HG02763 (cell line): ENCODE results near the gene RTF1.

ENCODE experiments used
- ATAC-seq: cut with Tn5 transposase; IDR thresholded peaks from one replicate; pipeline ENCODE4 v1.9.1; 2021; ENCODE audit warnings: mild to moderate bottlenecking, moderate library complexity; ENCODE audit not compliant: unreplicated experiment

The RTF1 gene

DNA sequence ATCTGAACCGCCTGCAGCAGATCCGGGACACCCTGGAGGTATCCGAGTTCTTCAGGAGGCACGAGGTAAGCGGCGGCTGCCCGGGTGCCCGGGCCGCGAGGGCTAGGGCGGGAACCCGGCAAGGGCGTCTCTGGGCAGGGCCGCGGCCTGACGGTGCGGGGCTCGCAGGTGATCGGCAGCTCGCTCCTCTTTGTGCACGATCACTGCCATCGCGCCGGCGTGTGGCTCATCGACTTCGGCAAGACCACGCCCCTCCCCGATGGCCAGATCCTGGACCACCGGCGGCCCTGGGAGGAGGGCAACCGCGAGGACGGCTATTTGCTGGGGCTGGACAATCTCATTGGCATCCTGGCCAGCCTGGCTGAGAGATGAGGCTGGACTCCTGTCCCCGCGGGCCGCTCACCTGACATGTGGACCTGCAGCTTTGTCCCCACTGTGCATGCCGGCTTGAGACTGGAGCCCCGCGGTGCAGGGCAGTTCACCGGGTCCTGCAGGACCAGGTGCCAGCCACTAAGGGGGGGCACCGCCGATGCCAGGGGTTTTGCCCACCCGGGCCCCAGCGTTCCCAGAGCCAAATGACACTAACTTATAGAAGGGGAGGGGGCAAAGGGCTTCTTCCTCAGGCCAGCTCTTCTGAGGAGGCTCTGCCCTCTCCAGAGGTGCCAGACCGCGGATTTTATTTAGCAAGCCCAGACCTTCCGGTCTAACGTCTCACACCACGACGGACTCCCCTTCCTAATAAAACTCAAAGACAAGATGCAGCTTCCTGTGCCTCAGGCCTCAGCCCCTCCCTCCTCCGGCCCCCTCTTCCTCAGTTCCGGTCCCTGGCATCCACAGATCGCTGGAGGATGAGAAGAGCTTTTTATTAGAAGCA lies 86.1 kb downstream of the RTF1 start:
- no peak for ATAC-seq

GRCh38 chr15:41503669-41504010 lies 86.7 kb downstream of the RTF1 start:
- no peak for ATAC-seq

- no peak for ATAC-seq
These were observed 88.0 kb downstream of the RTF1 start for GRCh38 chr15:41504751-41505492.

- no peak for ATAC-seq
These were observed 88.9 kb downstream of the RTF1 start for GRCh38 chr15:41505776-41506175.

- no peak for ATAC-seq
These were observed 90.0 kb downstream of the RTF1 start for GRCh38 chr15:41506796-41507341.

GRCh38 chr15:41507820-41508290 lies 91.0 kb downstream of the RTF1 start:
- no peak for ATAC-seq

- no peak for ATAC-seq
These were observed 93.8 kb downstream of the RTF1 start for GRCh38 chr15:41510728-41511127.

GRCh38 chr15:41511331-41511898 lies 94.5 kb downstream of the RTF1 start:
- ATAC-seq: no peak

DNA sequence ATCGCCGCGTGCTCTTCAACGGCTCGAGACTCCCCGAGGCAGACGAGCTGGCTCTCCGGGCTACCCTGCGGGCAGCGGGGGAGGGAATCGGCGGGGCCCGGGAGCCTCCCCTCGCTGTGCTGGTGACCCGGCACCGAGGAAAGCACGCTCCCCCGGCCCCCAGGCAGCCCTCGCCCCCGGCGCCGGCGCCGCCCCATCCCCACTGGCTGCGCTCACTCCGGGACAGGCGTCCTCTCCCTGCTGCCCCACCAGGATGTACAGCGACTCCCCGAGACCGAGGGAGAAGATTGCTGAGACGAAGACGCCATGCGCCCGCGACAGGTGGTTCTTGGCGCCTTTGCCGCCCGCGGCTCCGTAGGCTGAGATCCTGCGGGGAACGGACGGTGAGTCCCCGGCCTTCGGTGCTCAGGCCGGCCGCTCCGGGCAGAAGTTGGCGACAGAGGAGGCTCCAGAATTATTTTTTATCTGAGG lies 95.0 kb downstream of the RTF1 start:
- ATAC-seq: no peak

DNA sequence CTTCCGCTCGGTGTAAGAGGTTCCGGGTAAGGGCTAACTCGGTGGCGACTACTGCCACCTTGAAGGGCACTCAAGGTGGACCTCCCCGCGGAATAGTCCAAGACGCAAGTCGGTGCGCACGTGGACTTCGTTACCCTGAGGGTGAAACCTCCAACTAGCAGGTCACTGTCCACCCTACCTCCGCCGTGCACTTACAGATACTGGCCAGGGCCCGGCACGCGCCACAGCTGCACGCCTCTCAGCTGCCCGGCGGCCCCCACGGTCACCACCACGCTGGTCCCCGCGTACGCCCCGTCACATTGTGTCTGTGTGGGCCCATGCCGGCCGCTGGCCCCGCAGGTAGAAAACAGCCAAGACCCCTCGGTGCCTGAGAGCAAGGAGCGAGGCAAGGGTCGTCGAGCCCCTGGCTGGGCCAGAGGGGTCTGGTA lies 95.6 kb downstream of the RTF1 start:
- no peak for ATAC-seq

DNA sequence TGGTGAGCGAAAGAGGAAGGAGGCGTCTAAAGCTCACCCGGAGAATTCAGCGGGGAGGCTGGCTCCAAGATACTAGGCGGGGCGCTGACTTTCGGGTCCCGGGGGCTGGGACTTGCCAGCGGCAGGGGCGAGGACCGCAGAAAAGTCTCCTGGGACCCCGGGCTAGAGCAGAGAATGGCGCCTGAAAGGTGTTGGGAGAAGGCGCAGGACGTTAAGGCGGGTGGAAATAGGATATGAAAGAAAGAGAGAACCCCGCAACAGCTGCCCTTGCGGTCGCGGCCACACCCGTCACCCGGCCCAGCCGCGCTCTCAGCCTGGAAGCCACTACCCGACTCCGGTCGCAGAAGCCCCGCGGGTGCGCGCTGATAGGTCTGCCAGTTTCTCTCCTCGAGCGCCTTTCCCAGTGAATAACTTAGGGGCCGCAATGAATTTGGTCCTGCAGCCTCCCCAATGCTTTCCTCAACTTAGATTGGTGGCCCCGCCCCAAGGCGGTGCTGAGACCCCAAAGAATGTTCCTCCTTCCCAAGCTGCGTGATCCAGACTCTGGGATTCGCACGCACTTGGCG lies 96.1 kb downstream of the RTF1 start:
- no peak for ATAC-seq

DNA sequence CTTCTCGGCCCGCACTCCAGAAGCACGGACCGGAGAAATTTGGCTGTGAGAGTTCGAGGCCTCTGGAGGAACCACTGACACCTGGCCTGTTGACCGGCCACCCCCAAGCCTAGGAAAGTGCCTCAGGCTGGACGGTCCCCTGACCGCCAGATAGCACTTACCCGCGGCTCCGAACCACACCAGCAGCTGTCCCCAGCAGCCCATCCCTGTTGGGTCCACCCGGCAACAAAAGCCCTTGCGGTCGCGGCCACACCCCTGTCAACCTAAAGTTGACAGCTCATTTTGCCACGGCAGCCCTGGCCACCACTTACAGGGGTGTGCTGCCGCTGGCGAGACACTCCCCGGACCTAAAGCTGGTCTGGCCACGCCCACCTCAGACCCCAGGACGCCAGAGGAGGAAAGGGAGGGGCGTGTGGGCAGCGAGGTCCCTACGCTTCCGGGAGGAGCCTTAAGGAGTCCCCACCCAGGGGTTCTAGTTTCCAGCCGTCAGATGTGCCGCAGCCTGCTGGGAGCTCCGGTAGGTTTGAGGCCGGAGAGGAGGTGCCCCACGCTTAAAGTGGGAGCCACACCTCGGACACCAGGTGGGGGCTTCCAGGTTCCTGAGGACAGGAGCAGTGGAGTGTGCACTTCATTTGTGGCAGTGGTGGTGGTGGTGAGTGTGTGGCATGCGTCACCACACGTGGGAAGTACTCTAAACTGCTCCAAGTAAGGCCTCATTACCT lies 96.8 kb downstream of the RTF1 start, which contains the start of gene LTK:
Gene LTK, minus strand, starts transcription at position 322 of the 722 bp plus-strand sequence. Its CDS starts 118 bp downstream, at position 204.
- ATAC-seq: no peak

DNA sequence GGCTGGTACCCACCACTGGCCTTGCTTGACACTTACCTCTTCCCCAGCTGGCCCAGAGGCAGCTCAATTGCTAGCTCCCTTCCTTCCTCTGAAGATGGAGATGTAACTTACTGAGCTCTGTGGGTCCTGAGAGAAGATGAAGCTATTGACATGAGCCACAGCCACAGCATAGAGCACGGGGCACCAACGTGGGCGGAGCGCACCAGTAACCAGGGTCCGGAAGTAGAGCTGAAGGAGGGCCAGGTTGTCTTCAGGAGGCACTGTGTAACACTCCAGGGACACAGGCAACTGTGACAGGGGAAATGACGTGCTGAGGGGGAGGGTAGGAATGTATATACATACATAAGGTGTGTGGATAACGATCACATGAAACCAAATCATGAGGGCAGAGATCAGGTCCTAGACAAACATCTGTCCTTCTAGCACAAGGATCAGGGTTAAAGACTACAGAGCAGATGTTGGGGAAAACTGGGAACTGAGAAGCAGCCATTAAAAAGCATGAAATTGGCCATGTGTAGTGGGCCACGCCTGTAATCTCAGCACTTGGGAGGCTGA lies 101.1 kb downstream of the RTF1 start:
- no peak for ATAC-seq

GRCh38 chr15:41520636-41521035 lies 103.7 kb downstream of the RTF1 start:
- ATAC-seq: no peak

DNA sequence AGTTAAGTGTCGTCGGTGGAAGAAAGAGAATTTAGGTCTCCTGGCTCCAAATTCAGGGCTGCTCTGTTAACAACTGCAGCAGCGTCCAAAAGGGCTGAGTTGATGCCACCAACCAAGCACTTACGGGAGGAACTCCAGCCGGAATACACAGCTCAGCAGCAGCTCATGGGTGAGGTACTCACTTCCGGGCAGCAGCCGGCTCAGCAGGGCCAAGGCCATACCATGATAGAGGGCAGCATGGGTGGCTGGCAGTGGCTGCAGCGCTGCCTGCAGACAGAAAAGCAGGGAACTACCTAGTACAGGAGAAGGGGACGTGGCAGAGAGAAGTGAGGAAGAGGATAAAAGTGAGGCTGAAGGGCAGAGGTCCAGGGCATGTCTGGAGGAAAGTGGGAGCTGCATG lies 104.7 kb downstream of the RTF1 start:
- ATAC-seq: no peak

DNA sequence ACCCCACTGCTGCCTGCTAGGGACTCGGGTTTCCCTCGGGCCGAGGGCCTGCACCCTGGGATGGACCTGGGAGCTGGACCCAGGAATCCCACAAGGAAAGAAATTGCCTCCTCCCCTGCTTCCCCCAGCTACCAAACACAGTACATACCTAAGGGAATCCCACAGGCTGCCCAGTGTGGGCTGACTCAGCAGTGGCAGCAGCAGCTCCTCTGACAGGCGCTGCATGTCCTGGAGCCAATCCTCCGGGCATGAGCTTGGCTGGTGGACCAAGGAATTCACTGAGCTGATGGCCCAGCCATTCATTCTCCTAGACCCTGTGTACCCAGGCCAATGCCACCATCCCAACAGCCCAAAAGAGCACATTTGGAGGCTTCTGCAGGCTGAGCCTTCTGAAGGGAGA lies 106.2 kb downstream of the RTF1 start:
- no peak for ATAC-seq

GRCh38 chr15:41530363-41530956 lies 113.6 kb downstream of the RTF1 start:
- ATAC-seq: no peak
